Prostate gland (tissue), 2 donors: Measurements from ENCODE around the gene OSGEPL1.

Source experiments
- POLR2A ChIP-seq: fragments of 450-650 bp; IDR thresholded peaks from one replicate; pipeline ENCODE4 v1.6.1; 2016; ENCODE audit warnings: antibody characterized with exemption, mild to moderate bottlenecking
- TF ChIP-seq, protein P1 (sequence below), 4 experiments: fragments of 200-600 bp in 2 of 4; fragments of 450-650 bp in 2 of 4; sonication (generic) in 2 of 4; IDR thresholded peaks; 1 replicate in 3 of 4; 2 replicates in 1 of 4; pipeline ENCODE4 v1.5.1; 2016 to 2019; ENCODE audit warnings: antibody characterized with exemption in 4 of 4, mild to moderate bottlenecking in 2 of 4, moderate library complexity in 2 of 4

DNA sequence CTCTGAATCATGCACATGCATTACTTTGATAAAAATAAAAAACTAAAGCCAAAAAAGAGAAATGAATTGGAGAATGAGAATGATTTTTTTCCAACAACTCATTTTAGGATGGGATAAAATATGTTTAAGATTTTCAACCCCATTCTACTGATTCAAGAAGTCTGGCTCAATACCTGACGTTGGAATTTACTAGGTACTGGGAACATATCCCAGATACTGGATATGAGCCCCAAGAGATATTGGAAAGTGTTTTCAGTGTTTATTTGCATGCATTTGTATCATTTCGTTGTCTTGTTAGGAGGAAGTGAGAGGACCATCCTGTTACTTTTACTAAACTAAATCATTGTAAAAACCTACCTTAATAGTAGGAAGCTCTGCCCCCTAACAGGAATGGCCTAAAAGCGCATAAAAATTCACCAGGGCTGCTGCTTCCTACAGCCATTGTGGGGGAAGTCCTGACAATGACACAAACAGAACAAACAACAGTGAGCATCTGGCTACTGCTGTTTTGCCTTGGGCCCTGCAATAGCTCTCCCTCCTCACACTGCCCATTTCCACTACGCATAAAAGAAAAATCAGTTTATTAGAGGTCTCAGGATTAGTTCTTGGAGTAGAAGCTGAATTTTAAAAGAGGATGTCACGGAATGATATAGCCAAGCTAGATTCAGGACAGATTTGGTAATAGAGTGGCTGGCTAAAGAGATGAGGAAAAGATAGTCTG is 52.9 kb downstream of the OSGEPL1 start:
- TF ChIP-seq POLR2A = no peak
- TF ChIP-seq, protein P1, sequence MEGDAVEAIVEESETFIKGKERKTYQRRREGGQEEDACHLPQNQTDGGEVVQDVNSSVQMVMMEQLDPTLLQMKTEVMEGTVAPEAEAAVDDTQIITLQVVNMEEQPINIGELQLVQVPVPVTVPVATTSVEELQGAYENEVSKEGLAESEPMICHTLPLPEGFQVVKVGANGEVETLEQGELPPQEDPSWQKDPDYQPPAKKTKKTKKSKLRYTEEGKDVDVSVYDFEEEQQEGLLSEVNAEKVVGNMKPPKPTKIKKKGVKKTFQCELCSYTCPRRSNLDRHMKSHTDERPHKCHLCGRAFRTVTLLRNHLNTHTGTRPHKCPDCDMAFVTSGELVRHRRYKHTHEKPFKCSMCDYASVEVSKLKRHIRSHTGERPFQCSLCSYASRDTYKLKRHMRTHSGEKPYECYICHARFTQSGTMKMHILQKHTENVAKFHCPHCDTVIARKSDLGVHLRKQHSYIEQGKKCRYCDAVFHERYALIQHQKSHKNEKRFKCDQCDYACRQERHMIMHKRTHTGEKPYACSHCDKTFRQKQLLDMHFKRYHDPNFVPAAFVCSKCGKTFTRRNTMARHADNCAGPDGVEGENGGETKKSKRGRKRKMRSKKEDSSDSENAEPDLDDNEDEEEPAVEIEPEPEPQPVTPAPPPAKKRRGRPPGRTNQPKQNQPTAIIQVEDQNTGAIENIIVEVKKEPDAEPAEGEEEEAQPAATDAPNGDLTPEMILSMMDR (IDR thresholded peaks at IDR 0.05) = no peak
